Ectodermal cell (in vitro differentiated cells): ENCODE data around the gene OR5AR1.
"Not testable (repeated sequence)": the region's sequence is repeated elsewhere in the genome, so short reads cannot be mapped to it uniquely, and the experiment has no call there.

Experiments
- H3K27ac ChIP-seq: 2 replicates; pipeline ENCODE4 v1.7.0; 2013; ENCODE audit warnings: mild to moderate bottlenecking, low read depth, low read length; ENCODE audit not compliant: insufficient read depth, poor library complexity, severe bottlenecking
- H3K27me3 ChIP-seq: 2 replicates; pipeline ENCODE4 v1.7.0; 2013; ENCODE audit warnings: mild to moderate bottlenecking, low read length; ENCODE audit not compliant: insufficient read depth, control insufficient read depth, poor library complexity, severe bottlenecking
- H3K36me3 ChIP-seq: one replicate; pipeline ENCODE4 v1.7.0; 2013; ENCODE audit warnings: low read length; ENCODE audit not compliant: control insufficient read depth, insufficient read depth
- H3K4me1 ChIP-seq: one replicate; pipeline ENCODE4 v1.7.0; 2013; ENCODE audit warnings: low read length; ENCODE audit not compliant: control insufficient read depth, insufficient read depth
- H3K4me3 ChIP-seq: 2 replicates; pipeline ENCODE4 v1.7.0; 2013; ENCODE audit warnings: low read depth, low read length, control low read depth; ENCODE audit not compliant: insufficient read depth
- H3K9me3 ChIP-seq: 2 replicates; pipeline ENCODE4 v1.7.0; 2013; ENCODE audit warnings: mild to moderate bottlenecking, low read length, moderate library complexity; ENCODE audit not compliant: control insufficient read depth
- WGBS, 2 experiments: methylation state at CpG; one replicate each; pipeline ENCODE4 v1.1.7; 2013; ENCODE audit warnings: missing lambda C conversion rate in 2 of 2; 5-methylcytosine and 5-hydroxymethylcytosine counted together

The OR5AR1 gene

DNA sequence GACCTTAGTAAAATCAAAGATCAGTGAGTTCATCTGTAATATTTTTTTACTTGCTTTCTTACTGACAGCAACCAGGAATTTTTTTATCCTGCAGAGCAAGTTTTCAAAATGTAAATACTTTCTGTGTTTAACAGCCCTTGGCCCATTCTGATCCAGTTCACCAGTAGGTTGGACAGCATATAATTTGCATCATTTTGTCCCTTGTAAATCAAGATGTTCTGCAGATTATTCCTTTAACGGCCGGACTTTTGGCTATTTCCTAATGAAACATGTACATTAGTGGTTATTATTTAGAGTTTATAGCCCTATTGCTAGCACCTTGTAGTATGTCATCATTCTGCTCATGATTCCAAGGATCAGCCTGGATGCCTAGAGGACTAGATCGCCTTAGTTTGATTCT is 27.7 kb downstream of the OR5AR1 start:
- H3K9me3 ChIP-seq, H3K27ac ChIP-seq, H3K27me3 ChIP-seq, H3K4me3 ChIP-seq, H3K4me1 ChIP-seq, H3K36me3 ChIP-seq: not testable (repeated sequence)
- WGBS, 2 experiments = 97 to 100% methylated on average over 2 of the region's 3 CpGs

DNA sequence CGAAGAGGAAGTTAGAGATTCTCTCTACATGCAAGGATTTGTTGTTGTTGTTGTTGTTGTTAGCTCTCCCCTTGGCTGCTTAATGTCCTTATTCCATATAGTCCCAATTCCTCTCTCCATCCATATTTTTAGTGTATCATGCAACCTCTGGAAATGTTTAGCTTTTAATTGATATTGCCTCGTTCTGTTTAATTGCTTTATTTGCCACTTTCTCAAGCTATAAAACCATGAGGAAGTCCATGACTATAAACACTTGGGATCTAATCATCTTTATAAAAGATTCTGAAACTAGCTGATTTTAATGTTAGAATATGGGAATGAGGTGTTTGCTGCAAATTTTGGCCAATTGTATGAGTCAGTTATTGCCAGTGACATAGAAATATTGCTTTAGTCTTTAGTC is 29.9 kb downstream of the OR5AR1 start:
- WGBS, 2 experiments = 89 to 100% methylated on average over 1 to 2 of the region's 2 CpGs
- Histone ChIP-seq H3K4me3 (no peak overlapping the region), H3K27ac (no peak overlapping the region), H3K27me3 (no peaks in the 10 kb centered on the region), H3K4me1 (no peaks in the 10 kb centered on the region), H3K36me3 (no peaks in the 10 kb centered on the region), H3K9me3 (no peaks in the 10 kb centered on the region)

DNA sequence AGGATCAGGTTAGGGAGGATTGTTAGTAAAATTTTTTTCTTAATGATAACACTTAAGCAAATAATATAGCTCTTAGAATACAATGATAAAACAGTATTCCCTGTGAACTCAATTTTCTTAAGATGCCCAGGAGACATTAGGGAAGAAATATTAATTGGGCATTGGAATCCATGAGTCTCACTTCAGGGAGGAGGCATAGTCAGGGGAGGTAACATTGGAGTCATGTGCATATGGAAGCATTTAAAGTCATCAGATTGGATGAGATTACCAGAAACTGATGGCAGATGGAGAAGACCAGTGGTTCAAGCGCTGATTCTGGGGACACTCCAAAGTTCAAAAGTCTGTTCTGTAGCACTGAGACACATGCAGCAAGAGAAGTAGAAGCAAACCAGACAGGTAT is 35.3 kb downstream of the OR5AR1 start, which contains the start of gene OR9G1:
TSS of gene OR9G1 (plus strand) at position 301 of the 400 bp plus-strand sequence. CDS start 1,293 bp downstream, outside the sequence.
- Histone ChIP-seq H3K27me3 (no peaks in the 10 kb centered on the region), H3K27ac (no peak within 1 kb of the TSS), H3K4me3 (no peak within 1 kb of the TSS), H3K36me3 (no peaks in the 10 kb centered on the region), H3K4me1 (no peaks in the 10 kb centered on the region), H3K9me3 (no peaks in the 10 kb centered on the region)
- WGBS, 2 experiments = 92 to 97% methylated on average over 1 of the region's 1 CpG

DNA sequence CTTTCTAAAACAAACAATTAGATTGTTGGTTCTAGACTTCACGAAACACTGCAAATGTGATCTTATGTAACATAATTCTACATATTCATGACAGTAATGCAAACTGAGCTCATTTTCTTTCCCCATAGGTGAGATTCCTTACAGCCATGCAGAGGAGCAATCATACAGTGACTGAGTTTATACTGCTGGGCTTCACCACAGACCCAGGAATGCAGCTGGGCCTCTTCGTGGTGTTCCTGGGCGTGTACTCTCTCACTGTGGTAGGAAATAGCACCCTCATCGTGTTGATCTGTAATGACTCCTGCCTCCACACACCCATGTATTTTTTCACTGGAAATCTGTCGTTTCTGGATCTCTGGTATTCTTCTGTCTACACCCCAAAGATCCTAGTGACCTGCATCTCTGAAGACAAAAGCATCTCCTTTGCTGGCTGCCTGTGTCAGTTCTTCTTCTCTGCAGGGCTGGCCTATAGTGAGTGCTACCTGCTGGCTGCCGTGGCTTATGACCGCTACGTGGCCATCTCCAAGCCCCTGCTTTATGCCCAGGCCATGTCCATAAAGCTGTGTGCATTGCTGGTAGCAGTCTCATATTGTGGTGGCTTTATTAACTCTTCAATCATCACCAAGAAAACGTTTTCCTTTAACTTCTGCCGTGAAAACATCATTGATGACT is 36.9 kb downstream of the OR5AR1 start:
- no peak overlapping the region for H3K27ac ChIP-seq
- no peaks in the 10 kb centered on the region for H3K9me3 ChIP-seq
- no peaks in the 10 kb centered on the region for H3K4me1 ChIP-seq
- H3K27me3 ChIP-seq = no peaks in the 10 kb centered on the region
- no peaks in the 10 kb centered on the region for H3K36me3 ChIP-seq
- WGBS, 2 experiments = 76 to 80% methylated on average over 10 of the region's 10 CpGs
- H3K4me3 ChIP-seq = no peak overlapping the region

DNA sequence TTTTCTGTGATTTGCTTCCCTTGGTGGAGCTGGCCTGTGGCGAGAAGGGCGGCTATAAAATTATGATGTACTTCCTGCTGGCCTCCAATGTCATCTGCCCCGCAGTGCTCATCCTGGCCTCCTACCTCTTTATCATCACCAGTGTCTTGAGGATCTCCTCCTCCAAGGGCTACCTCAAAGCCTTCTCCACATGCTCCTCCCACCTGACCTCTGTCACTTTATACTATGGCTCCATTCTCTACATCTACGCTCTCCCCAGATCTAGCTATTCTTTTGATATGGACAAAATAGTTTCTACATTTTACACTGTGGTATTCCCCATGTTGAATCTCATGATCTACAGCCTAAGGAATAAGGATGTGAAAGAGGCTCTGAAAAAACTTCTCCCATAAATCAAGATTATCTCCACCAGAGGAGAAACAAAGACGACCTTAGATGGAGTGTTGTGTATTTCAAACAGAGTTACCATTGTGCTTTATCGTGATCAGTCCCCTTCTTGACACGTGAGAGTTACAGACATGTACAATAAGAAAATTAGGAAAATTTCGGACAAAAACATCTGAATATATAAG is 37.5 kb downstream of the OR5AR1 start:
- no peaks in the 10 kb centered on the region for H3K4me1 ChIP-seq
- H3K27ac ChIP-seq = no peak overlapping the region
- H3K4me3 ChIP-seq = no peak overlapping the region
- no peaks in the 10 kb centered on the region for H3K36me3 ChIP-seq
- H3K9me3 ChIP-seq = no peaks in the 10 kb centered on the region
- no peaks in the 10 kb centered on the region for H3K27me3 ChIP-seq
- WGBS, 2 experiments = 89 to 94% methylated on average over 4 to 8 of the region's 8 CpGs

DNA sequence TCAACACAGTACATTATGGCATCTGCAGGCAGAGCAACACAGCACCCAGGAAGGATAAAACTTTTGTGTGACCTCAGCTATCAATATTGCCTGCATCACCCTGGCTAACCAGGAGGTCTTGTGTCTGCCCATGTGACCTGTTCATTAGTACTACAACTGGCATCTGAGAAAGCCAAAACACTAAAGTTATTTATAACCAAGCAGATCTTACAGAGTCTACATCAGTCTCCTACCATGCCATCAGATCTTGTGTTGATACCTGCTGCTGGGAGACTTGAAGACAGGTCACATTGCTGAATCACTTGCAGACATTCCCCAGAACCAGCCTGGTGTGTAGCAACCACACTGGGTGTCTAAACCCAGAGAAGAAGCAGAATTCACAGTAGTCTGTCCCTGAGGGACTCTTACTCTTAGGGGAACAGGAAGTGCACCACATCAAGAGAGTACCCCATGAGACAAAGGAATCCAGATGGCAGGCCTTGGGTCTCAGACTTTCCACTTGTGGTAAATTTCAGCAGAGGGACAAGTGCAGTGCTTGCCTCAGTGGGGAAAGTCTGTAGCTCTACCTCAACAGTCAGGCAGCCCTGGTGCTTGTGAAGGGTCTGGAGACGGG is 42.4 kb downstream of the OR5AR1 start:
- no peaks in the 10 kb centered on the region for H3K27me3 ChIP-seq
- no peaks in the 10 kb centered on the region for H3K4me1 ChIP-seq
- 47 to 67% methylated on average over 1 of the region's 1 CpG for WGBS, 2 experiments
- no peaks in the 10 kb centered on the region for H3K9me3 ChIP-seq
- H3K36me3 ChIP-seq = no peaks in the 10 kb centered on the region
- H3K27ac ChIP-seq = no peak overlapping the region
- H3K4me3 ChIP-seq = no peak overlapping the region

DNA sequence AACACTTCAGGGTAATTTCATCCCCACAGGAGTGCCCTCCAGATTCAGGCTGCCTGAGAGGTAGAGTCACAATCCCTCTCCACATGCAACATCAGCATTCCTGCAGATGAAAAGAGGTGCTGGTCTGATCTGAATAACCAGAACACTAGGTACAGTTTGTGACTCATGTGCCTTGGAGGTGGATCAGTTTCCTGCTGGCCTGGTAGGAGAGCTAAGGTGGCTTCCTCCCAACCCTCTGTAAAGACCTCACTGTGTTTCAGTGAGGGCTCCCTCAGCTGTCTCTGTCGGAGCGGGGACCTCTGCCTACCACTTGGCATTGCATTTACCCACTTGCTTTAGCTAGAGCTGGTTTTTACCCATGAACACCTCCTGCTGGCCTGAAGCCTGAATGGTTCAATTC is 43.0 kb downstream of the OR5AR1 start:
- no peak overlapping the region for H3K4me3 ChIP-seq
- 96 to 98% methylated on average over 2 of the region's 2 CpGs for WGBS, 2 experiments
- no peaks in the 10 kb centered on the region for H3K27me3 ChIP-seq
- no peaks in the 10 kb centered on the region for H3K4me1 ChIP-seq
- H3K36me3 ChIP-seq = no peaks in the 10 kb centered on the region
- H3K27ac ChIP-seq = no peak overlapping the region
- H3K9me3 ChIP-seq = no peaks in the 10 kb centered on the region

DNA sequence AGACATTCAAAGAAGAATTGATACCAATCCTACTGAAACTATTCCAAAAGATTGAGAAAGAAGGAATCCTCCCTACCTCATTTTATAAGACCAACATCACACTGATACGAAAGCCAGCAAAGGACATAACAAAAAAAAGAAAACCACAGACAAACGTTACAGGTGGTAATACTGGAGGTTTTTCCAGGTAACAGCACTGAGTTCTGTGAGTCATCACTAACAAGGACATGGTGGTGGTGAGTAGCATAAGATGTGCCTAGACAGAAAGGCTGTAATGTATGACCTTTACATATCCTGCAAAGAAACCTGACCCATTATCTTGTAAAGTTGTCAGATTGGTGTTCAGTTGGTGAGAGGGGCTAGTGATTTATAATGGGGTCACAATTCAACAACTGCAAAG is 50.7 kb downstream of the OR5AR1 start:
- no peaks in the 10 kb centered on the region for H3K4me1 ChIP-seq
- no peaks in the 10 kb centered on the region for H3K27me3 ChIP-seq
- 93 to 100% methylated on average over 2 of the region's 2 CpGs for WGBS, 2 experiments
- no peak overlapping the region for H3K4me3 ChIP-seq
- H3K36me3 ChIP-seq = no peaks in the 10 kb centered on the region
- H3K9me3 ChIP-seq = no peaks in the 10 kb centered on the region
- H3K27ac ChIP-seq = no peak overlapping the region
